Tibial nerve (tissue), 4 donors: Measurements from ENCODE around the gene RPUSD1. TPM values are rescaled to one million over a fixed set of nuclear protein-coding genes. Genes with fewer than 3 reads are reported as not detected.

ENCODE experiments used
- DNase-seq, 2 donors: peaks; one replicate each; pipeline ENCODE4 v3.0.0-alpha.2; 2019; ENCODE audit warnings: low spot score in 2 of 2
- H3K27ac ChIP-seq, 4 donors: fragments of 200-600 bp; sonication (generic) in 3 of 4; one replicate each; pipeline ENCODE4 v1.5.1; 2017 to 2019; ENCODE audit warnings: mild to moderate bottlenecking in 1 of 4
- H3K27me3 ChIP-seq, 2 donors: fragments of 200-600 bp; sonication (generic) in 1 of 2; one replicate each; pipeline versions ENCODE4 v1.5.1 to v1.6.0; 2017 to 2019
- H3K36me3 ChIP-seq, 3 donors: fragments of 200-600 bp; sonication (generic); one replicate each; pipeline ENCODE4 v1.5.1; 2018 to 2019
- H3K4me1 ChIP-seq, 4 donors: fragments of 200-600 bp; sonication (generic) in 3 of 4; one replicate each; pipeline ENCODE4 v1.5.1; 2017 to 2019
- H3K4me3 ChIP-seq, 4 donors: fragments of 200-600 bp; sonication (generic) in 3 of 4; one replicate each; pipeline ENCODE4 v1.5.1; 2017 to 2019; ENCODE audit warnings: mild to moderate bottlenecking in 1 of 4, moderate library complexity in 1 of 4
- H3K9me3 ChIP-seq, 4 donors: fragments of 200-600 bp; sonication (generic) in 3 of 4; one replicate each; pipeline ENCODE4 v1.5.1; 2017 to 2019
- CTCF ChIP-seq, 5 experiments: fragments of 200-600 bp in 3 of 5; fragments of 450-650 bp in 2 of 5; sonication (generic) in 3 of 5; IDR thresholded peaks; one replicate each; pipeline ENCODE4 v1.5.1; 2016 to 2019; ENCODE audit warnings: antibody characterized with exemption in 5 of 5, mild to moderate bottlenecking in 3 of 5, moderate library complexity in 2 of 5
- EP300 ChIP-seq, 2 donors: sonication (generic); formaldehyde crosslinking; IDR thresholded peaks; one replicate each; pipeline ENCODE4 v1.6.1; 2017; ENCODE audit warnings: antibody characterized with exemption in 2 of 2, mild to moderate bottlenecking in 1 of 2
- POLR2A ChIP-seq, 2 donors: fragments of 450-650 bp; IDR thresholded peaks; one replicate each; pipeline ENCODE4 v1.6.1; 2017; ENCODE audit warnings: antibody characterized with exemption in 2 of 2, mild to moderate bottlenecking in 2 of 2, moderate library complexity in 2 of 2
- WGBS, 2 donors: methylation state at CpG; one replicate each; pipeline ENCODE4 v1.1.5; 2018; 5-methylcytosine and 5-hydroxymethylcytosine counted together
- total RNA-seq, 4 donors: library from RNA; depleted of rRNA; stranded (reverse); fragments of >200 nt; gene quantifications; one replicate each; pipeline ENCODE4 v1.1.0, GENCODE V29; 2016

Gene RPUSD1
- total RNA-seq, 4 donors from 2014 or later: 8.5 to 18.3 (median 12.5) TPM

GRCh38 chr16:814974-815373 lies 26.8 kb upstream of the RPUSD1 start:
- Histone ChIP-seq H3K9me3 (peaks cover 0 to 6% (median 0%) of the 10 kb centered on the region in 4 donors), H3K4me1 (peaks cover 0 to 15% (median 0%) of the 10 kb centered on the region in 4 donors), H3K27ac (no peak overlapping the region), H3K27me3 (peaks cover 1 to 66% of the 10 kb centered on the region in 2 donors), H3K4me3 (no peak overlapping the region), H3K36me3 (no peaks in the 10 kb centered on the region)
- DNase-seq: no peak
- 70 to 71% methylated on average over 9 of the region's 9 CpGs for WGBS, 2 donors
- TF ChIP-seq POLR2A (IDR thresholded peaks at IDR 0.05) (no peak), CTCF (IDR thresholded peaks at IDR 0.05) (no peak), EP300 (IDR thresholded peaks at IDR 0.05) (no peak)

GRCh38 chr16:813916-814412 lies 25.8 kb upstream of the RPUSD1 start:
- H3K27me3 ChIP-seq: peaks cover 0 to 56% of the 10 kb centered on the region in 2 donors
- 42 to 45% methylated on average over 22 of the region's 22 CpGs for WGBS, 2 donors
- peak overlapping the region in 1 of 4 donors; percentile 2 for H3K4me3 ChIP-seq
- no peak for DNase-seq
- H3K4me1 ChIP-seq: peaks cover 0 to 15% (median 0%) of the 10 kb centered on the region in 4 donors
- no peak for TF ChIP-seq CTCF (IDR thresholded peaks at IDR 0.05)
- peak overlapping the region in 1 of 4 donors; percentile 68 for H3K27ac ChIP-seq
- H3K36me3 ChIP-seq: no peaks in the 10 kb centered on the region
- peaks cover 0 to 6% (median 0%) of the 10 kb centered on the region in 4 donors for H3K9me3 ChIP-seq

- peak overlapping the region in 2 of 4 donors; percentile 2 to 33 for H3K4me3 ChIP-seq
- WGBS, 2 donors: 12 to 15% methylated on average over 21 to 48 of the region's 67 CpGs
- peaks cover 0 to 50% of the 10 kb centered on the region in 2 donors for H3K27me3 ChIP-seq
These were observed 25.2 kb upstream of the RPUSD1 start for GRCh38 chr16:813204-813915.

GRCh38 chr16:808085-808386 lies 19.9 kb upstream of the RPUSD1 start:
- DNase-seq: no peak
- H3K4me3 ChIP-seq: peak overlapping the region; percentile 29 to 88 (median 78)
- no peaks in the 10 kb centered on the region for H3K36me3 ChIP-seq
- 40 to 60% methylated on average over 19 of the region's 19 CpGs for WGBS, 2 donors
- peaks cover 0 to 13% of the 10 kb centered on the region in 2 donors for H3K27me3 ChIP-seq
- TF ChIP-seq POLR2A (IDR thresholded peaks at IDR 0.05): no peak
- no peak for TF ChIP-seq EP300 (IDR thresholded peaks at IDR 0.05)
- no peak for TF ChIP-seq CTCF (IDR thresholded peaks at IDR 0.05)
- H3K9me3 ChIP-seq: peaks cover 0 to 6% (median 0%) of the 10 kb centered on the region in 4 donors
- H3K4me1 ChIP-seq: peaks cover 0 to 19% (median 14%) of the 10 kb centered on the region in 4 donors
- H3K27ac ChIP-seq: peak overlapping the region in 3 of 4 donors; percentile 92 to 95 (median 92)

More at GRCh38 chr16:813204-813915, 25.2 kb upstream of the RPUSD1 start:
- Histone ChIP-seq H3K27ac (peak overlapping the region in 1 of 4 donors; percentile 68), H3K4me1 (peaks cover 0 to 16% (median 3%) of the 10 kb centered on the region in 4 donors), H3K9me3 (peaks cover 0 to 6% (median 0%) of the 10 kb centered on the region in 4 donors), H3K36me3 (no peaks in the 10 kb centered on the region)
- TF ChIP-seq EP300 (IDR thresholded peaks at IDR 0.05): no peak
- TF ChIP-seq POLR2A (IDR thresholded peaks at IDR 0.05): no peak
- TF ChIP-seq CTCF (IDR thresholded peaks at IDR 0.05): peak; percentile 58 to 91 (median 70)
- DNase-seq: peak in 1 of 2 donors; percentile 26
